Breast epithelium (tissue), 4 donors: ENCODE measurements around the gene VASP. TPM values are rescaled to one million over a fixed set of nuclear protein-coding genes. Genes with fewer than 3 reads are reported as not detected.

ENCODE experiments used
- DNase-seq, 2 donors: peaks; one replicate each; pipeline ENCODE4 v3.0.0-alpha.2; 2019; ENCODE audit warnings: low spot score in 2 of 2
- H3K27ac ChIP-seq, 2 donors: fragments of 200-600 bp; sonication (generic) in 1 of 2; one replicate each; pipeline ENCODE4 v1.5.1; 2016 to 2019; ENCODE audit warnings: mild to moderate bottlenecking in 1 of 2
- H3K27me3 ChIP-seq, 2 donors: fragments of 200-600 bp; sonication (generic) in 1 of 2; one replicate each; pipeline versions ENCODE4 v1.5.1 to v1.6.0; 2017 to 2019; ENCODE audit warnings: control low read depth in 1 of 2, mild to moderate bottlenecking in 1 of 2
- H3K36me3 ChIP-seq: fragments of 200-600 bp; one replicate; pipeline ENCODE4 v1.5.1; 2019
- H3K4me1 ChIP-seq, 2 donors: fragments of 200-600 bp; sonication (generic); one replicate each; pipeline ENCODE4 v1.5.1; 2016 to 2019; ENCODE audit warnings: control low read depth in 1 of 2
- H3K4me3 ChIP-seq, 3 donors: fragments of 200-600 bp; sonication (generic); 1 replicate in 2 of 3; 2 replicates in 1 of 3; pipeline ENCODE4 v1.5.1; 2016 to 2019; ENCODE audit warnings: mild to moderate bottlenecking in 3 of 3, moderate library complexity in 2 of 3
- H3K9me3 ChIP-seq, 2 donors: fragments of 200-600 bp; sonication (generic) in 1 of 2; one replicate each; pipeline ENCODE4 v1.5.1; 2016 to 2019; ENCODE audit warnings: control low read depth in 1 of 2
- CTCF ChIP-seq, 3 donors: fragments of 450-650 bp; IDR thresholded peaks; one replicate each; pipeline ENCODE4 v1.5.1; 2016 to 2017; ENCODE audit warnings: antibody characterized with exemption in 3 of 3, mild to moderate bottlenecking in 3 of 3, moderate library complexity in 3 of 3
- POLR2A ChIP-seq: fragments of 450-650 bp; IDR thresholded peaks from one replicate; pipeline ENCODE4 v1.6.1; 2016; ENCODE audit warnings: antibody characterized with exemption, mild to moderate bottlenecking, moderate library complexity
- POLR2AphosphoS5 ChIP-seq, 3 donors: sonication (generic); formaldehyde crosslinking; IDR thresholded peaks; one replicate each; pipeline ENCODE4 v1.6.1; 2017; ENCODE audit warnings: antibody characterized with exemption in 3 of 3
- intact Hi-C: fragments of 100-400 bp; cut with DNase I; formaldehyde crosslinking; loops from one replicate; pipeline ENCODE4 v1.15.1; 2023; ENCODE audit warnings: low total_unique reads
- total RNA-seq, 3 donors: library from RNA; depleted of rRNA; stranded (reverse); fragments of >200 nt; gene quantifications; one replicate each; pipeline ENCODE4 v1.1.0, GENCODE V29; 2016

Gene VASP
- total RNA-seq, 3 donors from 2014 or later = 31.8 to 61.6 (median 52.2) TPM

- TF ChIP-seq POLR2A (no peak), CTCF (IDR thresholded peaks at IDR 0.05) (no peak), POLR2AphosphoS5 (IDR thresholded peaks at IDR 0.05) (no peak)
- Histone ChIP-seq H3K4me3 (no peak overlapping the region), H3K27me3 (no peaks in the 10 kb centered on the region), H3K27ac (no peak overlapping the region), H3K4me1 (peaks cover 4 to 11% of the 10 kb centered on the region in 2 donors), H3K36me3 (no peaks in the 10 kb centered on the region), H3K9me3 (no peaks in the 10 kb centered on the region)
- intact Hi-C loops = no loop called here
- no peak for DNase-seq
Observed at GRCh38 chr19:45511074-45511473, 3.8 kb downstream of the VASP start.

GRCh38 chr19:45512881-45513483 lies 5.7 kb downstream of the VASP start:
- Histone ChIP-seq H3K4me1 (peaks cover 4 to 11% of the 10 kb centered on the region in 2 donors), H3K9me3 (no peaks in the 10 kb centered on the region), H3K4me3 (no peak overlapping the region), H3K27me3 (no peaks in the 10 kb centered on the region), H3K36me3 (no peaks in the 10 kb centered on the region), H3K27ac (peak overlapping the region; percentile 7 to 82)
- TF ChIP-seq CTCF (IDR thresholded peaks at IDR 0.05) (no peak), POLR2A (no peak), POLR2AphosphoS5 (IDR thresholded peaks at IDR 0.05) (no peak)
- no peak for DNase-seq
- intact Hi-C loops = no loop called here

GRCh38 chr19:45514376-45515051 lies 7.2 kb downstream of the VASP start:
- Histone ChIP-seq H3K9me3 (no peaks in the 10 kb centered on the region), H3K4me3 (peak overlapping the region in 1 of 3 donors; percentile 34), H3K27ac (peak overlapping the region; percentile 80 to 82), H3K36me3 (no peaks in the 10 kb centered on the region), H3K4me1 (peaks cover 4 to 11% of the 10 kb centered on the region in 2 donors), H3K27me3 (no peaks in the 10 kb centered on the region)
- TF ChIP-seq POLR2AphosphoS5 (IDR thresholded peaks at IDR 0.05) = no peak
- TF ChIP-seq CTCF (IDR thresholded peaks at IDR 0.05) = no peak
- no peak for TF ChIP-seq POLR2A
- intact Hi-C loops = no loop called here
- no peak for DNase-seq

GRCh38 chr19:45515081-45515624 lies 7.9 kb downstream of the VASP start:
- no peaks in the 10 kb centered on the region for H3K27me3 ChIP-seq
- TF ChIP-seq POLR2AphosphoS5 (IDR thresholded peaks at IDR 0.05) (no peak), CTCF (IDR thresholded peaks at IDR 0.05) (no peak), POLR2A (no peak)
- H3K4me1 ChIP-seq = peaks cover 0 to 11% of the 10 kb centered on the region in 2 donors
- peak overlapping the region; percentile 80 to 82 for H3K27ac ChIP-seq
- H3K36me3 ChIP-seq = no peaks in the 10 kb centered on the region
- H3K4me3 ChIP-seq = no peak overlapping the region
- intact Hi-C loops = no loop called here
- H3K9me3 ChIP-seq = no peaks in the 10 kb centered on the region
- DNase-seq = no peak

- Histone ChIP-seq H3K4me1 (peaks cover 0 to 11% of the 10 kb centered on the region in 2 donors), H3K9me3 (no peaks in the 10 kb centered on the region), H3K27me3 (no peaks in the 10 kb centered on the region), H3K36me3 (no peaks in the 10 kb centered on the region), H3K4me3 (no peak overlapping the region), H3K27ac (peak overlapping the region; percentile 17 to 80)
- TF ChIP-seq POLR2AphosphoS5 (IDR thresholded peaks at IDR 0.05) = no peak
- intact Hi-C loops = no loop called here
- DNase-seq = no peak
Observed at GRCh38 chr19:45515807-45516401, 8.6 kb downstream of the VASP start.
